K562 (cell line): ENCODE data around the gene TARP.

ENCODE experiments used
- BRCA1 ChIP-seq, 2 experiments: fragments of 450-650 bp in 1 of 2; sonication (generic) in 1 of 2; formaldehyde crosslinking in 1 of 2; IDR thresholded peaks; 2 replicates each; pipeline versions ENCODE4 v1.5.0 to v1.6.1; 2017 to 2020; ENCODE audit warnings: mild to moderate bottlenecking in 1 of 2, missing genetic modification reagents in 1 of 2
- ETS1 ChIP-seq: conservative IDR thresholded peaks from 2 replicates; pipeline ENCODE4 v1.6.1; 2011; ENCODE audit warnings: low read depth, mild to moderate bottlenecking, low read length; ENCODE audit not compliant: control insufficient read depth
- GABPA ChIP-seq: fragments of 200-800 bp; sonication (Bioruptor generic); conservative IDR thresholded peaks from 2 replicates; pipeline ENCODE4 v1.6.1; 2016; ENCODE audit warnings: low read depth, missing genetic modification characterization, missing compliant biosample characterization
- GTF2E2 ChIP-seq: fragments of 200-800 bp; sonication (Bioruptor generic); IDR thresholded peaks from 2 replicates; pipeline ENCODE4 v1.6.1; 2016; ENCODE audit warnings: missing genetic modification characterization, missing compliant biosample characterization
- IRF2 ChIP-seq: sonication (generic); formaldehyde crosslinking; IDR thresholded peaks from 2 replicates; pipeline ENCODE4 v1.8.1; 2022; ENCODE audit warnings: mild to moderate bottlenecking, missing genetic modification reagents
- KAT2B ChIP-seq: IDR thresholded peaks from one replicate; pipeline ENCODE4 v1.6.1; 2012; ENCODE audit warnings: low read depth, mild to moderate bottlenecking, control low read depth, inconsistent platforms, low read length, moderate library complexity
- MAFG ChIP-seq: fragments of 450-650 bp; conservative IDR thresholded peaks from 2 replicates; pipeline ENCODE4 v1.6.1; 2016; ENCODE audit warnings: missing genetic modification characterization, missing compliant biosample characterization
- MCM5 ChIP-seq: fragments of 450-650 bp; IDR thresholded peaks from 2 replicates; pipeline ENCODE4 v1.6.1; 2016; ENCODE audit warnings: low read depth
- POLR3A ChIP-seq: IDR thresholded peaks from 2 replicates; pipeline ENCODE4 v1.6.1; 2011; ENCODE audit warnings: borderline replicate concordance, mild to moderate bottlenecking, moderate library complexity; ENCODE audit not compliant: insufficient read length, insufficient read depth; ENCODE audit errors: extremely low read depth
- SIN3A ChIP-seq, 2 experiments: fragments of 150-350 bp in 1 of 2; IDR thresholded peaks; 2 replicates each; pipeline ENCODE4 v1.6.1; 2011 to 2016; ENCODE audit warnings: borderline replicate concordance in 2 of 2, low read depth in 2 of 2, low read length in 2 of 2, mild to moderate bottlenecking in 2 of 2, moderate library complexity in 2 of 2; ENCODE audit not compliant: control insufficient read depth in 1 of 2
- ZFP91 ChIP-seq: sonication (generic); formaldehyde crosslinking; IDR thresholded peaks from 2 replicates; pipeline ENCODE4 v1.8.0; 2022; ENCODE audit warnings: mild to moderate bottlenecking, missing genetic modification reagents
- ZNF274 ChIP-seq: IDR thresholded peaks from 2 replicates; pipeline ENCODE4 v1.6.1; 2011; ENCODE audit warnings: low read depth, mild to moderate bottlenecking, low read length, moderate library complexity, borderline replicate concordance
- ZNF324 ChIP-seq: fragments of 250-450 bp; sonication (Bioruptor Pico); IDR thresholded peaks from 2 replicates; pipeline ENCODE4 v1.4.0; 2020; ENCODE audit warnings: mild to moderate bottlenecking
- TF ChIP-seq, protein P1 (sequence below): sonication (generic); formaldehyde crosslinking; IDR thresholded peaks from 2 replicates; pipeline ENCODE4 v1.4.0; 2020; ENCODE audit warnings: mild to moderate bottlenecking, missing genetic modification reagents

Gene TARP

DNA sequence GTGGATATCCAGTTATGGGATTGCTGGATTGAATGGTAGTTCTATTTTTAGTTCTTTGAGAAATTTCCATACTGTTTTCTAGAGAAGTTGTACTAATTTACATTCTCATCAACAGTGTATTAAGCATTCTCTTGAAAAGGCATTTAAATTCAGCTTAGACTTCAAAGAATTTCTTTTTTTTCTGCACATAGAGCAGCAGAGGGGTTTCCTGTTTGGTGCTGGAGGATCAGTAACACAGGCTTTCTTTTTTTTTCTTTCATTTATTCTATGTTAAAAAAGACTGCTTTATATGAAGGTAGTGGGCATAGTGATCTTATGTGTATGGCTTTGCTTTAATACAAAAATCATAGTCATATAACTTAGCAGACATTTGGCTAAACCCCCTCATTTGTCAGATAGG, 47.6 kb upstream of the TARP start (continued):
- TF ChIP-seq ZFP91 (CRISPR knock-in tag), result no peak
- no peak for TF ChIP-seq ZNF274
- no peak for TF ChIP-seq KAT2B
- TF ChIP-seq MAFG (tag), result no peak
- no peak for TF ChIP-seq SIN3A (IDR thresholded peaks at IDR 0.05; ENCODE audit: borderline replicate concordance in 2 of 2, control insufficient read depth in 1 of 2, low read depth in 2 of 2, low read length in 2 of 2)
- TF ChIP-seq GABPA (tag), result no peak
- no peak for TF ChIP-seq IRF2 (CRISPR knock-in tag)
- TF ChIP-seq BRCA1 (IDR thresholded peaks at IDR 0.05), result no peak
- no peak for TF ChIP-seq BRCA1 (CRISPR knock-in tag; IDR thresholded peaks at IDR 0.05)
- no peak for TF ChIP-seq MCM5
- TF ChIP-seq POLR3A, result no peak
- TF ChIP-seq ETS1, result no peak
- TF ChIP-seq GTF2E2 (tag), result no peak
- TF ChIP-seq, protein P1, sequence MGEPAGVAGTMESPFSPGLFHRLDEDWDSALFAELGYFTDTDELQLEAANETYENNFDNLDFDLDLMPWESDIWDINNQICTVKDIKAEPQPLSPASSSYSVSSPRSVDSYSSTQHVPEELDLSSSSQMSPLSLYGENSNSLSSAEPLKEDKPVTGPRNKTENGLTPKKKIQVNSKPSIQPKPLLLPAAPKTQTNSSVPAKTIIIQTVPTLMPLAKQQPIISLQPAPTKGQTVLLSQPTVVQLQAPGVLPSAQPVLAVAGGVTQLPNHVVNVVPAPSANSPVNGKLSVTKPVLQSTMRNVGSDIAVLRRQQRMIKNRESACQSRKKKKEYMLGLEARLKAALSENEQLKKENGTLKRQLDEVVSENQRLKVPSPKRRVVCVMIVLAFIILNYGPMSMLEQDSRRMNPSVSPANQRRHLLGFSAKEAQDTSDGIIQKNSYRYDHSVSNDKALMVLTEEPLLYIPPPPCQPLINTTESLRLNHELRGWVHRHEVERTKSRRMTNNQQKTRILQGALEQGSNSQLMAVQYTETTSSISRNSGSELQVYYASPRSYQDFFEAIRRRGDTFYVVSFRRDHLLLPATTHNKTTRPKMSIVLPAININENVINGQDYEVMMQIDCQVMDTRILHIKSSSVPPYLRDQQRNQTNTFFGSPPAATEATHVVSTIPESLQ (CRISPR knock-in tag), result no peak
- TF ChIP-seq ZNF324 (CRISPR knock-in tag), result no peak
